H9 (cell line): Measurements from ENCODE around the gene TNFRSF18. TPM values are rescaled to one million over a fixed set of nuclear protein-coding genes. Genes with fewer than 3 reads are reported as not detected.

Experiments
- DNase-seq: peaks from one replicate; pipeline ENCODE4 v3.0.0-alpha.2; 2017
- H2AFZ ChIP-seq: one replicate; pipeline ENCODE4 v1.6.1; 2013; ENCODE audit warnings: mild to moderate bottlenecking, low read length, control low read depth, moderate library complexity
- H2AK5ac ChIP-seq: 2 replicates; pipeline ENCODE4 v1.6.1; 2013; ENCODE audit warnings: low read length, control low read depth, mixed read lengths; ENCODE audit not compliant: insufficient read length
- H2BK120ac ChIP-seq: one replicate; pipeline ENCODE4 v1.6.1; 2013; ENCODE audit warnings: low read depth, mild to moderate bottlenecking, low read length, control low read depth, inconsistent platforms; ENCODE audit not compliant: poor library complexity, severe bottlenecking
- H2BK12ac ChIP-seq: 2 replicates; pipeline ENCODE4 v1.6.1; 2013; ENCODE audit warnings: low read length, control low read depth, mixed read lengths, low read depth; ENCODE audit not compliant: insufficient read length
- H2BK15ac ChIP-seq: 2 replicates; pipeline ENCODE4 v1.6.1; 2013; ENCODE audit warnings: low read depth, low read length, control low read depth
- H2BK20ac ChIP-seq: one replicate; pipeline ENCODE4 v1.6.1; 2013; ENCODE audit warnings: low read depth, mild to moderate bottlenecking, low read length, control low read depth, inconsistent platforms; ENCODE audit not compliant: poor library complexity, severe bottlenecking
- H2BK5ac ChIP-seq: 2 replicates; pipeline ENCODE4 v1.6.1; 2013; ENCODE audit warnings: low read length, control low read depth, mixed read lengths; ENCODE audit not compliant: insufficient read length
- H3K14ac ChIP-seq: 2 replicates; pipeline ENCODE4 v1.6.1; 2013; ENCODE audit warnings: low read length, control low read depth; ENCODE audit not compliant: insufficient read depth
- H3K18ac ChIP-seq: 2 replicates; pipeline ENCODE4 v1.6.1; 2013; ENCODE audit warnings: low read depth, mild to moderate bottlenecking, mixed read lengths, low read length, control low read depth; ENCODE audit not compliant: insufficient read length
- H3K23ac ChIP-seq: 2 replicates; pipeline ENCODE4 v1.6.1; 2013; ENCODE audit warnings: low read length, control low read depth, mixed read lengths, low read depth; ENCODE audit not compliant: insufficient read length
- H3K23me2 ChIP-seq: 2 replicates; pipeline ENCODE4 v1.6.1; 2013; ENCODE audit warnings: low read depth, mild to moderate bottlenecking, mixed read lengths, low read length, control low read depth; ENCODE audit not compliant: insufficient read length, poor library complexity, severe bottlenecking
- H3K27ac ChIP-seq: 2 replicates; pipeline ENCODE4 v1.5.1; 2013; ENCODE audit warnings: low read length, control low read depth, mixed read lengths, low read depth; ENCODE audit not compliant: insufficient read length
- H3K27me3 ChIP-seq: 2 replicates; pipeline ENCODE4 v1.6.1; 2013; ENCODE audit warnings: low read length, control low read depth, inconsistent platforms; ENCODE audit not compliant: insufficient read depth
- H3K4ac ChIP-seq: 2 replicates; pipeline ENCODE4 v1.6.1; 2013; ENCODE audit warnings: low read depth, mild to moderate bottlenecking, control low read depth, inconsistent platforms, low read length, moderate library complexity
- H3K4me1 ChIP-seq: 2 replicates; pipeline ENCODE4 v1.6.1; 2013; ENCODE audit warnings: low read length, control low read depth, inconsistent platforms; ENCODE audit not compliant: insufficient read depth
- H3K4me2 ChIP-seq: 2 replicates; pipeline ENCODE4 v1.6.1; 2013; ENCODE audit warnings: low read length, control low read depth, mixed read lengths; ENCODE audit not compliant: insufficient read length, insufficient read depth
- H3K56ac ChIP-seq: 2 replicates; pipeline ENCODE4 v1.6.1; 2013; ENCODE audit warnings: low read depth, mild to moderate bottlenecking, mixed read lengths, low read length, control low read depth; ENCODE audit not compliant: insufficient read length
- H3K79me1 ChIP-seq: 2 replicates; pipeline ENCODE4 v1.6.1; 2013; ENCODE audit warnings: low read depth, mild to moderate bottlenecking, moderate library complexity, low read length, control low read depth, inconsistent platforms; ENCODE audit not compliant: insufficient read depth, poor library complexity, severe bottlenecking
- H3K79me2 ChIP-seq: 2 replicates; pipeline ENCODE4 v1.6.1; 2013; ENCODE audit warnings: low read length, control low read depth, inconsistent platforms; ENCODE audit not compliant: insufficient read depth
- H3K9ac ChIP-seq: 2 replicates; pipeline ENCODE4 v1.6.1; 2013; ENCODE audit warnings: low read length, control low read depth, mixed read lengths; ENCODE audit not compliant: insufficient read length; ENCODE audit errors: extremely low read depth
- H3K9me3 ChIP-seq: one replicate; pipeline ENCODE4 v1.6.1; 2013; ENCODE audit warnings: low read depth, low read length, inconsistent platforms; ENCODE audit not compliant: control insufficient read depth
- H3T11ph ChIP-seq: one replicate; pipeline ENCODE4 v1.6.1; 2013; ENCODE audit warnings: mild to moderate bottlenecking, low read length, control low read depth, inconsistent platforms
- H4K20me1 ChIP-seq: one replicate; pipeline ENCODE4 v1.6.1; 2013; ENCODE audit not compliant: control insufficient read depth, insufficient read length, insufficient read depth
- H4K5ac ChIP-seq: 2 replicates; pipeline ENCODE4 v1.6.1; 2013; ENCODE audit warnings: low read depth, mild to moderate bottlenecking, mixed read lengths, low read length, control low read depth; ENCODE audit not compliant: insufficient read length
- H4K8ac ChIP-seq: replicated peaks from 2 replicates; pipeline ENCODE4 v1.6.1; 2013; ENCODE audit warnings: low read length, control low read depth, mixed read lengths, low read depth; ENCODE audit not compliant: insufficient read length
- H4K91ac ChIP-seq: 2 replicates; pipeline ENCODE4 v1.6.1; 2013; ENCODE audit warnings: low read depth, mild to moderate bottlenecking, moderate library complexity, mixed read lengths, low read length, control low read depth; ENCODE audit not compliant: insufficient read length
- H3K27ac Mint-ChIP-seq, 3 experiments: 2 replicates in 2 of 3; 3 replicates in 1 of 3; pipeline ENCODE4 v1.8.0; 2020 to 2021; ENCODE audit warnings: mixed read lengths in 3 of 3, mild to moderate bottlenecking in 1 of 3, moderate library complexity in 1 of 3
- H3K27me3 Mint-ChIP-seq: 2 replicates; pipeline ENCODE4 v1.8.0; 2021; ENCODE audit warnings: low read depth, mild to moderate bottlenecking, moderate library complexity, mixed read lengths
- H3K36me3 Mint-ChIP-seq, 3 experiments: 2 replicates in 2 of 3; 3 replicates in 1 of 3; pipeline ENCODE4 v1.8.0; 2020 to 2021; ENCODE audit warnings: low read depth in 3 of 3, mixed read lengths in 3 of 3; ENCODE audit not compliant: insufficient read depth in 1 of 3
- H3K4me1 Mint-ChIP-seq, 2 experiments: 2 replicates each; pipeline ENCODE4 v1.8.0; 2020; ENCODE audit warnings: mixed read lengths in 2 of 2
- H3K4me3 Mint-ChIP-seq, 2 experiments: 2 replicates in 1 of 2; 3 replicates in 1 of 2; pipeline ENCODE4 v1.8.0; 2020 to 2021; ENCODE audit warnings: mild to moderate bottlenecking in 2 of 2, mixed read lengths in 2 of 2, moderate library complexity in 1 of 2
- H3K9me3 Mint-ChIP-seq, 2 experiments: 2 replicates in 1 of 2; 3 replicates in 1 of 2; pipeline ENCODE4 v1.8.0; 2020; ENCODE audit warnings: mild to moderate bottlenecking in 2 of 2, mixed read lengths in 2 of 2, moderate library complexity in 1 of 2
- WGBS: extraction: QIAGEN DNeasy Blood & Tissue Kit; methylation state at CpG from one replicate; pipeline ENCODE4 v1.1.7; 2013; ENCODE audit warnings: missing lambda C conversion rate, low lambda C conversion rate, mixed read lengths; ENCODE audit not compliant: insufficient read length; ENCODE audit errors: extremely low coverage; 5-methylcytosine and 5-hydroxymethylcytosine counted together
- total RNA-seq: library from RNA; stranded (reverse); gene quantifications from 2 replicates; pipeline ENCODE4 v1.2.1, GENCODE V29; 2021
- TF ChIP-seq, protein P1 (sequence below): fragments of 200-600 bp; sonication (generic); conservative IDR thresholded peaks from 3 replicates; pipeline ENCODE4 v1.8.0; 2021; ENCODE audit warnings: antibody characterized with exemption, mild to moderate bottlenecking

Gene TNFRSF18
- total RNA-seq, 1 experiment from 2014 or later = 2.0 TPM

DNA sequence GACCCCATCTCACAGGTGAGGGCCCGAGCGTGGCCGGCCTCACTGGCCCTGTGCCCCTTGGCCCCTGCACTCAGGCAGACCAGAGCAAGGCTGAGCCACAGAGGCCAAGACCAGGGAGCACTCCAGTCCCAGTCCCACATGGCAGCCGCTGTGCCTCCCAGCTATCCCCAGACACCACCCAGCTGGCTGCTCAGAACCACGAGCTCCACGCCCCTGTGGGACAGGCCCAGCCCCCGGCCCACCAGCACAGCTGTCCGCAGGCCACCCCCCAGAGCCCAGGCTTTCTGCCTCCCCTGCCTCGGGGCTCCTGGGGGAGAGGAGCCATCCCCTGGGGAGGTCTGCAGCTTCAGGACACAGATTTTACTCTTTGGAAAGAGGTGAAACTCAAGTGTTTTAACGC, 49.2 kb upstream of the TNFRSF18 start:
- no peak for DNase-seq
- no peaks in the 10 kb centered on the region for H3K27me3 ChIP-seq
- H4K8ac ChIP-seq = no peak overlapping the region
- H4K20me1 ChIP-seq = no peaks in the 10 kb centered on the region
- TF ChIP-seq, protein P1, sequence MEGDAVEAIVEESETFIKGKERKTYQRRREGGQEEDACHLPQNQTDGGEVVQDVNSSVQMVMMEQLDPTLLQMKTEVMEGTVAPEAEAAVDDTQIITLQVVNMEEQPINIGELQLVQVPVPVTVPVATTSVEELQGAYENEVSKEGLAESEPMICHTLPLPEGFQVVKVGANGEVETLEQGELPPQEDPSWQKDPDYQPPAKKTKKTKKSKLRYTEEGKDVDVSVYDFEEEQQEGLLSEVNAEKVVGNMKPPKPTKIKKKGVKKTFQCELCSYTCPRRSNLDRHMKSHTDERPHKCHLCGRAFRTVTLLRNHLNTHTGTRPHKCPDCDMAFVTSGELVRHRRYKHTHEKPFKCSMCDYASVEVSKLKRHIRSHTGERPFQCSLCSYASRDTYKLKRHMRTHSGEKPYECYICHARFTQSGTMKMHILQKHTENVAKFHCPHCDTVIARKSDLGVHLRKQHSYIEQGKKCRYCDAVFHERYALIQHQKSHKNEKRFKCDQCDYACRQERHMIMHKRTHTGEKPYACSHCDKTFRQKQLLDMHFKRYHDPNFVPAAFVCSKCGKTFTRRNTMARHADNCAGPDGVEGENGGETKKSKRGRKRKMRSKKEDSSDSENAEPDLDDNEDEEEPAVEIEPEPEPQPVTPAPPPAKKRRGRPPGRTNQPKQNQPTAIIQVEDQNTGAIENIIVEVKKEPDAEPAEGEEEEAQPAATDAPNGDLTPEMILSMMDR = no peak
- no peaks in the 10 kb centered on the region for H3K23me2 ChIP-seq
- Mint-ChIP-seq H3K4me1 (peaks cover 16 to 27% of the 10 kb centered on the region in 2 experiments), H3K27me3 (peaks cover 3% of the 10 kb centered on the region; the same call in 1 of the 2 replicates), H3K27ac (0 out of 7 replicates have a peak overlapping the region, but pooled peaks of 1 of the 3 experiments have one; percentile 81), H3K36me3 (peaks cover 27 to 77% (median 63%) of the 10 kb centered on the region in 3 experiments; a peak in 6 of 7 replicates), H3K4me3 (no peak overlapping the region), H3K9me3 (no peaks in the 10 kb centered on the region; a peak in 2 of 5 replicates)
- H3K9ac ChIP-seq = no peak overlapping the region
- H2BK5ac ChIP-seq = no peak overlapping the region
- H2AFZ ChIP-seq = no peak overlapping the region
- no peak overlapping the region for H3K56ac ChIP-seq
- no CpG with 5 or more reads among the region's 10 CpGs for WGBS
- H4K91ac ChIP-seq = no peak overlapping the region
- no peaks in the 10 kb centered on the region for H3K4me1 ChIP-seq
- no peaks in the 10 kb centered on the region for H3K79me2 ChIP-seq
- no peak overlapping the region for H3K27ac ChIP-seq
- no peaks in the 10 kb centered on the region for H3K79me1 ChIP-seq
- H3K14ac ChIP-seq = no peak overlapping the region
- H3K18ac ChIP-seq = no peak overlapping the region
- no peak overlapping the region for H3K4me2 ChIP-seq
- H3K23ac ChIP-seq = no peak overlapping the region
- no peak overlapping the region for H2BK12ac ChIP-seq
- no peak overlapping the region for H3T11ph ChIP-seq
- H2BK20ac ChIP-seq = no peak overlapping the region
- no peak overlapping the region for H3K4ac ChIP-seq
- H2BK120ac ChIP-seq = no peak overlapping the region
- no peak overlapping the region for H2AK5ac ChIP-seq
- H2BK15ac ChIP-seq = no peak overlapping the region
- H3K9me3 ChIP-seq = no peaks in the 10 kb centered on the region
- H4K5ac ChIP-seq = no peak overlapping the region
